Measurements from ENCODE around the gene TSPAN10.

Gene TSPAN10

DNA sequence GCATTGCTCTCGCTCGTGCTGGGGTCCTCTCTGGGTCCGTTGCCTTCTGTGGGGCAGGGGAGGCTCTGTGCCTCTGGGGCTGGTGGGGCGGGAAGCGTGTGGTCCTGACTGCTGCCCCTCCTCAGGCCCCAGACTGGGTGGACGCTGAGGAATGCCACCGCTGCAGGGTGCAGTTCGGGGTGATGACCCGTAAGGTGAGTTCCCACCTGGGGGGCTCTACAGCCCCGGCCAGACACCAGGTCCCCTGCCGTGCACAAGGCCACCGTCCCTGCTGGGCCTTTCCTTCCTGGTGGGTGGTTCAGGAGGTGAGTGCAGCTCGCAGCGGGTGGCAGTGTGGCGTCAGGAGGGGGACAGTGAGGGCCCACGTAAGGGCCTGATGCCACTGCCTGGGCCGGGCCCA, 53.6 kb downstream of the TSPAN10 start:
- DNase-seq: no peak

DNA sequence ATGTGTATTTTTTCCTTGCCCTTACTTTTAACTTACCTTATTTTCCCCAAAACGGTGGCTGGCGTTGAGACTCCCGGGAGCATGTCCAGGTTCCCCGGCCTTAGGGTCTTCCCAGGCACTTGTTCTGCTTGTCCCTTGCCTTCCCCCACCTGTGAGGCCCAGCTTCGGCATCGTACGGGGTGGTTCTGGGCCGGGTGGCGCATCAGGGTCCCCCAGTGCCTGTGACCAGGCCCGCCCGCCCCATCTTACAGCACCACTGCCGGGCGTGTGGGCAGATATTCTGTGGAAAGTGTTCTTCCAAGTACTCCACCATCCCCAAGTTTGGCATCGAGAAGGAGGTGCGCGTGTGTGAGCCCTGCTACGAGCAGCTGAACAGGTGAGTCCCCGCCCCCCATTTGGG, 54.2 kb downstream of the TSPAN10 start:
- no peak for DNase-seq

DNA sequence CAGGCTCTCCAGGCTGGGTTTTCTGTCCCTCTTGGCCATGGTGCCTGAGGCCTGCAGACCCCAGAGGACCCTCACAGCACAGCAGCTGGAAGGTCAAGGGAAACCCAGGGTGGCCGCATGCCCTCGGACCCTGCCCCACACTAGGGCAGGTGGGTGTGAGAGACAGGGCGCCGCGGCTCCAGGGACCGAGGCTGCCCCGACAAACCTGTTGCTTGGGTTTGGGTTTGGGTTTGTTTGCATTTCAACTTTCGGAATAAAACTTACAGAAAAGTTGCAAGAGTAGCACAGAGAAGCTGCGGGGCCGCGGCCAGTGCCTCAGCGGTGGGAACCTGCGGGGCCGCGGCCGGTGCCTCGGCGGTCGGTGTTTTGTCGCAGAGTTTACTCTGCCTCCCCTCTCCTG, 54.6 kb downstream of the TSPAN10 start:
- no peak for DNase-seq

DNA sequence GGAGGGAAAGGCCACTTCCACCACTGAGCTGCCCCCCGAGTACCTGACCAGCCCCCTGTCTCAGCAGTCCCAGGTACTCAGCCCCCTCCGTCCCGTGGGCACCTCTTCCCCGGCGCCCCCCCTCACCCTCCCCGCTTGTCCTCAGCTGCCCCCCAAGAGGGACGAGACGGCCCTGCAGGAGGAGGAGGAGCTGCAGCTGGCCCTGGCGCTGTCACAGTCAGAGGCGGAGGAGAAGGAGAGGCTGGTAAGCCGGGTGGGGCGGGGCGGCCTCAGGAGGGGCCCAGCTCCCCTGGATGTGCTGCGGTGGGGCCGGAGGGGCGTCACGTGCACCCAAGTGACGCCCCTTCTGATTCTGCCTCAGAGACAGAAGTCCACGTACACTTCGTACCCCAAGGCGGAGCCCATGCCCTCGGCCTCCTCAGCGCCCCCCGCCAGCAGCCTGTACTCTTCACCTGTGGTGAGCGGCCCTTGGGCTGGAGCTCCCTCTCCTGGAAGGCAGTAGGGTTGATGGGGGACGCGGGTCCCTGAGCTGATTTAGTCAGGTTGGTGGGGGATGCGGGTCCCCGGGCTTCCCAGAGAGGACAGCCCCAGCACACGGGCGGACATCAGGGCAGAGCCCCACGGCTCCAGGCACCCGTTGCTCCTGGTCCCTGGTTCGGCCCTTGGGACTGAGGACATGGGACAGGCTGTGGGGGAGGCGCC, 56.7 kb downstream of the TSPAN10 start:
- DNase-seq: no peak

DNA sequence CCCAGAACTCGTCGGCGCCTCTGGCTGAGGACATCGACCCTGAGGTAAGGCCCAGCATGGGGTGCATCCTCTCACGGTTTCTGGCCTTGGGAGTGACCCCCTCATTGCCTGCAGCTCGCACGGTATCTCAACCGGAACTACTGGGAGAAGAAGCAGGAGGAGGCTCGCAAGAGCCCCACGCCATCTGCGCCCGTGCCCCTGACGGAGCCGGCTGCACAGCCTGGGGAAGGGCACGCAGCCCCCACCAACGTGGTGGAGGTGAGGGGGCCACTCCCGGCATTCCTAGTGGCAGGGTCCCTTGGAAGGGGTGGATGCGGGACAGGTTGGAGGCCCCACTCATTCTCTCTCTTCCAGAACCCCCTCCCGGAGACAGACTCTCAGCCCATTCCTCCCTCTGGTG, 57.8 kb downstream of the TSPAN10 start:
- no peak for DNase-seq

DNA sequence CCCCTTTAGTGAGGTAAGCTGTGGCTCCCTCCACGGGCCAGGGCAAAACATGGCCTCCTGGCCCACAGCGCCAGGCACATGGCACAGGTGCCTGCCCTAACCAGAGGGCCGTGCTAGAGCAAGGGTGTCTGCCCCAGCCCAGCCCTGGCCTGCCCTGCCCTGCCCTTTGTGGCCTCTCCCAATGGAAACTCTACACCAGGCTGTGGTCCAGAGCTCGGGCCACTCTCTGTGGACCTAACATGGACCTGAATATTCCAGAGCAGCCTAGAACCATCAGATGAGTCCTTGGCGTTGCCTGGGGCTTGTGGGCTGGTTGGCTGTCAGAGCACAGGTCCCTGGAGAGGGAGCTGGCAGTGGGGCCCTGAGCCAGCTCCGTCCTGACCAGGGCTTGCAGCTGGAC, 58.2 kb downstream of the TSPAN10 start:
- DNase-seq: no peak

DNA sequence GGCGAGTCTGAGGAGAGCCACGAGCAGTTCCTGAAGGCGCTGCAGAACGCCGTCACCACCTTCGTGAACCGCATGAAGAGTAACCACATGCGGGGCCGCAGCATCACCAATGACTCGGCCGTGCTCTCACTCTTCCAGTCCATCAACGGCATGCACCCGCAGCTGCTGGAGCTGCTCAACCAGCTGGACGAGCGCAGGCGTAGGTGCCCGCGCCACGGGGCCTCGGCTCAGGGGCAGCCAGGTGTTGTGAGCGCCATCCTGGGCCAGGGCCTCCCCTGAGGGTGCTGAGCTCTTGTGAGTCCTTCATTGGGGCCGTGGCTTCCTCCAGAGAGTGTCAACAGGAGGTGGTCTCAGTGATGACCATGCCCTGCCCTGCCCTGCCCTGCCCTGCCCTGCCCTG, 58.8 kb downstream of the TSPAN10 start:
- no peak for DNase-seq

DNA sequence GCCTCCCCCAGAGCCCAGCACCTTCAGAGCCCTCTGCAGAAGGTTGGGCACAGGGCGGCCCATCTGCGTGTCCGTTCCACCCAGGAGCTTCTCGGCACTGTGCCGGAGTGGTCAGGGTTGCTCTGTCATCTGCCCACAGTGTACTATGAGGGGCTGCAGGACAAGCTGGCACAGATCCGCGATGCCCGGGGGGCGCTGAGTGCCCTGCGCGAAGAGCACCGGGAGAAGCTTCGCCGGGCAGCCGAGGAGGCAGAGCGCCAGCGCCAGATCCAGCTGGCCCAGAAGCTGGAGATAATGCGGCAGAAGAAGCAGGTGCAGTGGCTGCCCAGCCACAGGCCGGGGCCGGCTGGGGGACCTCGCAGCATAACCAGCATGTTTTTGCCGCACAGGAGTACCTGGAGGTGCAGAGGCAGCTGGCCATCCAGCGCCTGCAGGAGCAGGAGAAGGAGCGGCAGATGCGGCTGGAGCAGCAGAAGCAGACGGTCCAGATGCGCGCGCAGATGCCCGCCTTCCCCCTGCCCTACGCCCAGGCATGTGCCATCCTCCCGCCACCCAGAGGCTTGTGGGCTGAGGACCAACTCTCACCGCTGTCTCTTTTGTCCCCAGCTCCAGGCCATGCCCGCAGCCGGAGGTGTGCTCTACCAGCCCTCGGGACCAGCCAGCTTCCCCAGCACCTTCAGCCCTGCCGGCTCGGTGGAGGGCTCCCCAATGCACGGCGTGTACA, 59.4 kb downstream of the TSPAN10 start:
- no peak for DNase-seq

DNA sequence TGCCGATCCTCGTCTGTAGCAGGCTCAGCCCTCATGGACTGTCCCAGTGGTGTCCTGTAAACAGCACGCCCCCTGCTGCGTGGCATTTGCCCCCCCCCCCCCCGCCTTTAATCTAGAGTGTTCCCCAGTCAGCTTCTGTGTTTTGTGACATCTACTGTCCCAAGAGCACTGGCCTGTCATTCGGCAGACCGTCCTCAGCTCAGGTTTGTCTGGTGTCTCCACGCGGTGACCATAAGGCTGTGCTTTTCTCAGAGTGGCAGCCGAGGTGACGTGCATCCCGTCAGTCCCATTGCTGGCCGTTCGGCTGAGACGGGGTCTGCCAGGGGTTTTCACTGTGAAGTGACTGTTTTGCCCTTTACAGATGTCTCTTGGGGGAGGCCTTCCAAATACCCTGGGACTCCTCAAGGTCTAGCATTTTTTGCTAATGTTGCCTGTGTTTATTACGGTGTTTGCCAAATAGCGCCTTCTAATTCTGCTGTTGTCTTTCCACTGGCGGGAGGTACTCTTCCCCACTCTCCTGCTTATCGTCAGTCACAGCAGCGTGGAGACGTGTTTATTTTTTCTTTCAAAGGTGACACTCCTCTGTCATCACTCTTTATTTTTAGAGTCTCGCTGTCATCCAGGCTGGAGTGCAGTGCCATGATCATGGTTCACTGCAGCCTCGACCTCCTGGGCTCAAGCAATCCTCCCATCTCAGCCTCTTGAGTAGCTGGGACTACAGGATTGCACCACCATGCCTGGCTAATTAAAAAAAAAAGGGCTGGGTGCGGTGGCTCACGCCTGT, 60.5 kb downstream of the TSPAN10 start:
- no peak for DNase-seq
